GM21619 (cell line): ENCODE data around the gene MRPL44.

Experiments used
- ATAC-seq: cut with Tn5 transposase; IDR thresholded peaks from one replicate; pipeline ENCODE4 v1.9.1; 2021; ENCODE audit not compliant: unreplicated experiment

Gene MRPL44

DNA sequence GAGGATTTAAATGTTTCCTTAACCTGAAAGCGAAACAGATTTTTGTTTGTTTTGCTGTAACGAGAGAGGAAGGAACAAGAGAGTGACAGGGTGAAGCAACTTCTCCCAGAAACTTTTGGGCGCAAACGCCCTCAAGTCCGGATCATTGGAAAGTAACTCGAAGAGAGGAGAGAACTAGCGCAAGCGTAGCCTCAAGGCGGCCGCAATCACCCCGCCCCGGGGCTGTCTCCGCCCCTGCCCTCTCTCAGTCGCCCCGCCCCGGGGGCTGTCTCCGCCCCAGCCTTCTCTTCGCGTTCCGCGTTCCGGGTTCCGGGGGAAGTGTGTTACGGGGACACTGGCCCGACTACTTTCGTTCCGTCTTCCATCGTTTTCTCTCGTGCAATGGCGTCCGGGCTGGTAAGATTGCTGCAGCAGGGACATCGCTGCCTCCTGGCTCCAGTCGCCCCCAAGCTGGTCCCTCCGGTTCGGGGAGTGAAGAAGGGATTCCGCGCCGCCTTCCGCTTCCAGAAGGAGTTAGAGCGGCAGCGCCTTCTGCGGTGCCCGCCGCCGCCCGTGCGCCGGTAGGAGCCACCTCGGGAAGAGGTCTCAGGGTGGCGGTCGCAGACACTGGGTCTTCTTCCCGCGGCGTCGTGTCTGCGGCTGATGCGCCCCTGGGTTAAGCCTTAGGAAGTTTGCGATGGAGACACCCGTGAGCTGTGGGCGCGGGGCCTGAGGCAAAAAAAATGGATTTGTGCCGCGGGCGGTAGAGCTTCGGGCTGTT is at the start of gene MRPL44:
Gene MRPL44, plus strand, starts transcription at position 372 of the 760 bp plus-strand sequence. Its CDS starts 10 bp downstream, at position 382.
- ATAC-seq: peak; percentile 81

DNA sequence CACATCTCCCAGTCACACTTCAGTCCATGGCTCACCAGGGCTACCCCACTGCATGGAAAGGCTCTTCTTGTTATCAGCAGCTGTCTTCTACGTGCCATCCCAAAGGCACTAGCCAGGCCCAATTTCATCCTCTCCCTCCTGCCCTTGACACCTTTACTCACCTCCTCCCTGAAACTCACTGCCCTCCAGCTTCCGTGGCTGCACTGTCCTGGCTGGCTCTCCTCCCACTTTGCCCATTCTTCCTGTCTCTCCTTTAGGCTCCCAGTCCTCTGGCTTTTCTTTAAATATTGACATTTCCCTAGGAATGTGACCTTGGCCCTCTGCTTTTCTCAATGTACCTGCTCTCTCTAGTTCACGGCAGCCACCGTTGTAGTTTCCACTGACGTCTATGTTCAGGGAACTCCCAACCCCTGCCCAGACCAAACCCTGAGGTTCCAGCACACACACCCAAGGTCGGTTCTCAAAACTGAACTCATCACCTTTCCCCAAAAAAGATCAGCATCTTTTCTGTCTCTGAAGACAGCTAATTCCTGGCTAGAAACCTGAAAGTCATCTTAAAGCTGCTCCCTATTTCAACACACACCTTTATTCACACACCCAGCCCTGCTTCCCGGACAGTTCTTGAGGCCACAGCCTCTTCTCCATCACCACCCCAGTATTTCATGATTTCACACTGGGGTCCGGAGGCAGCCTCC is 48.8 kb upstream of the MRPL44 start:
- no peak for ATAC-seq

DNA sequence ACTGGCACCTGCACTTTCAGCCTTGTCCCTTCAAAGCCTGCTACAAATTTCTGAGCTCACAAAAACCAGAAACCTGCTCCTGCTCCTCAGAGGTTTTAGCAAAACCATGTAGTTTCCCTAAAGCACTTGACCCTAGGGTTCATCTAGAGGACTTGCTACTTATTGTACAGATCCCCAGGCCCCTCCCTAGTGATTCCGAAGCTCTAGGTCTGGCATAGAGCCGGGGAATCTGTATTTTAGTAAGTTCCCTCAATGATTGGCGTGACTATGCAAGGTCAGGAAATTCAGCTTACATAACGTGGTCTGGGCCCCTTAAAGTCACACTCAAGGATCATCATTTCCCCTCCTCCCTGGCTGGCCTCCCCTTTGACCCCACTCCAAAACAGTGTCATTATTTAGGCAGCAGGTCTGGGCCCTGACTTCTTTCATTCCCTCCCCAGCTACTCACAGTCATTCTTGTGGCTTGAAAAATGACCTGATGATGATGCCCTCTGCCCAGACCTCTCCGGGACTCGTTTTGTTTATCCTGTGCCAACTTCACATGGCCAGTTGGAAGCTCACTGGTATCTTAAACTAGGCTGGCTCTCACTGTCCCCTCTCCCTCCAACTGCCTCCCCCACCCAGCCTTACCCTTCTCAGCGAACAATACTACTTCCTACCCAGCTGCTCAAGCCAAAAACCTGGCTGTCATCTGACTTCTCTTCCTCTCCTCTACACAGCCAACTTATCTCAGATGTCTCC is 48.1 kb upstream of the MRPL44 start:
- ATAC-seq: no peak

- no peak for ATAC-seq
Measured at GRCh38 chr2:223914324-223914723, 42.9 kb upstream of the MRPL44 start.

DNA sequence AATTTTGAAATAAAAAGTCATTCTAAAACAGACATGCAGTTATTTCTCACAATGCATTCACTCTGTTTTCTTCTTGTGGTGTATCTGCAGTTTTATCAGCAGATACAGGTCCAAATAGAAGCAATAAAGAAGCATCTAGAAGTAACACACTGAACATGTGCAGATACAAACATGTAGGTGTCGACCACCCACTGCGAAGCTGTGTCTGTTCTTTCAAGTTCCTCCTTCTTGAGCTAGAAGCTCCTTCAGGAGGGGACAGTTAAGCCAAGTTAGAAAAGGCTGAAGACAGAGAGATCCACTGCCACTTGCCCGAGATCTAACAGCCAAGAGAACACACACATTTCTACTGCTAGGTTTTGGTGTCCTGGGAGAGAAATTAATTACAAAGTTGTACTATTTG is 42.2 kb upstream of the MRPL44 start:
- no peak for ATAC-seq

DNA sequence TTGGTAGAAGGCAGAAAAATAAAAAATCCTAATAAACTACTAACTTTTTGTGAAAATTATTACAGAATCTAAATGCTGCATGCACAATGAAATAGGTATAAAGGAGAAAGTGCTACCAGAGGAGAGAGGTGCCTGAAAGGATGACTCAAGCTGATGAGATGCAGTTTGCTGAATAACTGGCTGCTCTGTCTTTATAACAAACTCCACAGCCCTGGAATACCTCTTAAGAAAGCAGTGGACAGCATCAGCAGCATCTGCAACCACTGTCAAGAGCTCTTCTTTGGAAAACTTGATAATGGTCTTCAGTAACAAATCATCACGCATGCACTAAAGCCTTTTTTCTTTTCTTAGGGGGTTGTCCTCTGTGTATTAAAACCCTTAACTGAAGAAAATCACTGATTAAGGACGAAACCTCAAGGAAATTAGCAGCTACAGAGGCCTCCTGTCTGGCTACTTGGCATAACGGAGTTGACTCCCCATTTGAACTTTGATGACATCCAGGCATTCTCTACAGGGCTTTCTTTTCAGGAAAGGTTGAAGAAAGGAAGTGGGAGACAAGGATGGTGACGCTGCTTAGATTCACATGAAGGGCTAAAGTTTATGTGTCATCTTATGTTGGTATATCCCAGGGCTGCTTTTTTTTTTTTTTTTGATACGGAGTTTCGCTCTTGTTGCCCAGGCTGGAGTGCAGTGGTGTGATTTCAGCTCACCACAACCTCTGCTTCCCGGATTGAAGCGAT is 40.9 kb upstream of the MRPL44 start:
- no peak for ATAC-seq

GRCh38 chr2:223918671-223919134 is 38.6 kb upstream of the MRPL44 start:
- no peak for ATAC-seq

DNA sequence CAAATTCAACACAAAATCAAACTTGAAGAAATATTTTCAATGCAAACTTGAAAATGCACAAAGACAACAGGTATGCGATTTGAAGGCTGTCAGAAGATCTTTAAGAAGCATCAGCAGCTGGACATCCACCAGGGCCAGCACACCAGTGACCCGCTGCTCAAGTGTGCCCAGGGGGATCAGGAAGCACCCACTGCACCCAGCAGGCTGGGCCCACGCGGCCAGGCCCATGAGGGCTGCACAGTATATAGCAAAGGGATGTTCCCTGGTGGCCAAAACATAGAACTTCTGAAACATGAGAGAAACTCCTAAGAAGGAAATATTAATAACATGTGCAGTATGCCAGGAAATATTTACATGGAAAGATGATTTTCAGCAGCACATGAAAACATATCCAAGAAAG is 37.2 kb upstream of the MRPL44 start:
- ATAC-seq: no peak

GRCh38 chr2:223921204-223921603 is 36.1 kb upstream of the MRPL44 start:
- no peak for ATAC-seq

- ATAC-seq: no peak
Measured at GRCh38 chr2:223922308-223922707, 35.0 kb upstream of the MRPL44 start.

DNA sequence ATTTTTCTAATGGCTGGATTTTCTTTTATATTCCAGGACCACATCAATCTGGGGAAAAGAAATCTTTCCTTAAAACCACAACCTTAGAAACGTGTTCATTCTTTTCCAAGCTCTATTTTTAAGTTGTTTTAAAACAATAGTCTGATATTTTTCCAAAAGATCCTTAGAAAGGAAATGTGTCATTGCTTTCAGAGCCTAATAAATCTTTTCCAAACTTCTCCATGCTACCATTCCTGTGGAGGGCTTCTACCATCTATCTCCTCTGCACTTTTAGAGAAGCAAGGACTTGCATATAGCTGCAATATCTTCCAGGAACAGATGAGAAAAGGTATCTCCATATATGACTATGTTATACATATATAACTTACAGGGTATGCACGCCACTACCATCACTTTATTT is 33.3 kb upstream of the MRPL44 start:
- ATAC-seq: no peak

DNA sequence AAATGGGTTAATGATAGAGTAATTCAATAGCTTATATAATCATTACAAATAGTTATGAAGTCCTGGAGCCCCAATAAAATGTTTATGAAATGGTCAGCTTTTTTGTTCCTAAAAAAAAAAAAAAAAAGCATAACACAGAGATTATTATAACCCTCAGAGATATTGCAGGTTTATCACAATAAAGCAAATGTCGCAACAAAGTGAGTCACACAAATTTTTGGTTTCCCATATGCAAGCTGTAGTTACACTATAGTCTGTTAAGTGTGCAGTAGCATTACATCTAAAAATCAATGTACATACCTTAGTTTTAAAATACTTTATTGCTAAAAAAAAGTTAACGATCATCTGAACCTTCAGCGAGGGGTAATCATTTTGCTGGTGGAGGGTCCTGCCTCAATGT is 32.2 kb upstream of the MRPL44 start:
- no peak for ATAC-seq

DNA sequence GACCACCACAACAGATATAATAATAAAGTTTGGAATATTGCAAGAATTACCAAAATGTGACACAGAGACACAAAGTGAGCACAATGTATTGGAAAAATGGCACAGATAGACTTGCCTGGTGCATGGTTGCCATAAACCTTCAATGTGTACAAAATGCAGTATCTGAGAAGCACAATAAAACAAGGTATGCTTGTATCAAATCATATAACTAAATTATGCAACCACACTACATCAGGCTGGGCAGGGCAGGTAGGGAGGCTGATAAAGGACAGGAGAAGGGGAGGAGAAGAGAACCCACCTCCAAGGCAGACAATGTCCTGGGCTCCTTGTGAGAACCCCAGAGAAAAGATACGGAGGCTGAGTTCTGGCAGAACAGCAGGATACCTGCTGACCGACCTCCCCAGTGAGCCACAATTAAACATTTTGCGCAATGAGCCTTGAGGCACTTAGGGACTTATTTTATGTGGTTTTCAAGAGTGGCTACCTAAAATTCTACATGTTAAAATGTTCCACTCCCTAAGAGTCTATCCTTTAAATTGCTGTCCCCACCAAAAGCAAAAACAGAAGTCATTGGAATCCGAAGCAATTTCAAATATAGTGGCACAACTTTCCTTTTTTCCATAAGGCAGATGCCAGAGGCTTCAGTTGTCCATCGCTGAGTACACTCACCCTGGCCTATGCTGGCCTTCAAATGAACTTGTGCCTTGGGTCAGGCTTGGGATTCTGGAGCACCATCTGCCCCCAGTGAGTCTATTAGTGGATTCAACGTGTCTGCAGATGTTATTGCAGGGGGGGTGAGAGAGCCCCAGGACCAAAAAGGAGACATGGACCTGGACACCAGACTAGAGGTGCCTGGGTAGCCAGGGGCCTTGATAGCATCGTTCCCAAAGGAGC is 28.9 kb upstream of the MRPL44 start:
- ATAC-seq: no peak

GRCh38 chr2:223929571-223930102 is 27.6 kb upstream of the MRPL44 start:
- ATAC-seq: no peak

- ATAC-seq: no peak
Measured at GRCh38 chr2:223930103-223930976, 26.9 kb upstream of the MRPL44 start.

DNA sequence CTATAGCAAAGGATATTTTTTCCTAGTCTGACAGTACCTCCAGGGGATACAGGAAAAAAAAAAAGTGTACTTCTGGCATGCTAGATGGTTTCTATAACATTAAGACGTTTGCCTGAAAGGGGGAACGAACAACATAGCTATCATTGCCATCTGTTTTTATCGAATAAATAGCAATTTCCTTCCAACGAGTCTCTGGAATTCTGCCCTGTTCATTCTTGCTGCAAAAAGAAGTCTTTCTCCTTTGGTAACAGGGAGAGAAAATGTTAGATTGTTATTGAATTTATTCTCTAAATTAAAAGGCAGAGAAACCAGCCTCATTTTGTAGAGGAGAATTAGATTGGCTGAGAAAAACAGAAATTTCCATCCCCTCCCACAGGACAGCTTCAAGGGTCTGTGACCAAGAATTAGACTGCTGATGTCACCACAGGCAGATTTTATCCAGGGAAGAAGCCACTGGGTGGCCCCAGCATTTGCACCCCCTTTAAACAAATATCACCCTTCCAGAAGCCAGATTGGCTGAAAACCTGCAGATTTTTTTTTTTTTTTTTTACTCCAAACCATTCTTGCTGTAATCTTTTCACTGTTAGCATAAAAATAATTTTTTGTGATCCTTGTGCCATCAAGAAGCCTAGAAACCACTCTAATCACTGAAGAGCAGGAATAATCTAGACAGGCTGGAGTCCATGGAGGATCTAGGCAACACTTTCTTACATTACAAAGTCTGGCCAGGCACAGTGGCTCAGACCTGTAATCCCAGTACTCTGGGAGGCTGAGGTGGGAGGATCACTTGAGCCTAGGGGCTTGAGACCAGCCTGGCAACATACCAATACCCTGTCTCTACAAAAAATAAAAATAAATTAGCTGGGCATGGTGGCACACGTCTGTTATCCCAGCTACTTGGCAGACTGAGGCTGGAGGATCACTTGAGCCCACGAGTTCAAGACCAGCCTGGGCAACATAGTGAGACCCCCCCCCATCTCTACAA is 24.2 kb upstream of the MRPL44 start:
- ATAC-seq: no peak

DNA sequence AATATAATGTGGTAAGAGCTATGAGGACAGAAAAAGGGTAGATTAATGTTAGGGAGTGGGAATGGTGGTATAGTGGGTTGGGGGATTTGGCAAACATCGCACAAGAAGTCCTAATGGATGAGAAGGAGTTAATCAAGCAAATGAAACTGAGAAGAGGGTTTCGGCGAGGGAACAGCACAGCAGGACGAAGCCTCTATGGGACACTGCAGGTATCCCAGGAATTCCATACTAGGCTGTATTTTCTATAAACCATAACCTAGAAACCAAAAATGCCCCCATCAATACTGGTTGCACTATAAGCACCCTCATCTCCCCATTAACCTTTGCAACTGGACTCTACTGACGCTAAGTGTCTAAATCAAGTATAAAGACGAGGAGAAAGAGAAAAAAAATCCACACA is 22.4 kb upstream of the MRPL44 start:
- no peak for ATAC-seq
